ENCODE results near the gene TSPAN17. TPM values are rescaled to one million over a fixed set of nuclear protein-coding genes. Genes with fewer than 3 reads are reported as not detected.

The TSPAN17 gene
- total and polyA plus RNA-seq, 10 of the 15 experiments (the other 5 are each of a cell fraction or from before 2014, with no cell fraction given) = 0.24 to 17.1 (median 10.4) TPM

- H3K4me1 ChIP-seq (ENCODE audit: control insufficient read depth, insufficient read depth, low read length) = no peaks in the 10 kb centered on the region
- no peak overlapping the region for H3K4me3 ChIP-seq
- POLR2A ChIA-PET = no interaction called here
- no peak for ATAC-seq
- CTCF ChIA-PET = interaction anchor here (0.5 to 2.1 kb wide), 5 partner anchors 16 to 886 kb away, joined by 3 to 7 read pairs (median 3); no protein-coding TSS in a partner anchor
- H2AFZ ChIP-seq (ENCODE audit: control insufficient read depth, low read depth, low read length) = no peak overlapping the region
- no TSS peak for BruUV-seq (replicated peaks)
- no peak overlapping the region for H3K27ac ChIP-seq (ENCODE audit: control insufficient read depth, insufficient read depth)
- no peaks in the 10 kb centered on the region for H3K79me2 ChIP-seq (ENCODE audit: control insufficient read depth, insufficient read depth, low read length)
- DNase-seq (ENCODE audit: low read depth, low spot score) = no peak
- H3K9me3 ChIP-seq (replicated peaks; ENCODE audit: control insufficient read depth, insufficient read depth, low read length) = no peaks in the 10 kb centered on the region
- peaks cover 6 to 7% of the 10 kb centered on the region in 2 experiments for H3K27me3 ChIP-seq (replicated peaks in 1 of 2; ENCODE audit: control insufficient read depth in 2 of 2, insufficient read depth in 2 of 2, low read length in 1 of 2)
- no peaks in the 10 kb centered on the region for H3K36me3 ChIP-seq (ENCODE audit: control insufficient read depth in 2 of 2, insufficient read depth in 2 of 2, low read length in 1 of 2)
- H4K20me1 ChIP-seq (ENCODE audit: control insufficient read depth, insufficient read depth) = no peaks in the 10 kb centered on the region
- WGBS (ENCODE audit: insufficient coverage, insufficient replicate concordance, low lambda C conversion rate, missing lambda C conversion rate) = 39% methylated on average over 13 of the region's 13 CpGs
- RAD21 ChIA-PET (ENCODE audit: unreplicated experiment) = interaction anchor here (1.2 kb wide), 1 partner anchor 39 kb away, joined by 3 read pairs; no protein-coding TSS in a partner anchor
- no peak overlapping the region for H3K9ac ChIP-seq (ENCODE audit: control insufficient read depth, insufficient read depth, low read length)
- intact Hi-C loops (cut with micrococcal nuclease; ENCODE audit: unreplicated experiment) (no loop called here), in situ Hi-C loops (cut with MboI) (no loop called here)
- no peak for FAIRE-seq
- SMC1A ChIA-PET (ENCODE audit: uncharacterized antibody, unreplicated experiment) = no interaction called here
- TF ChIP-seq ZBED1 (IDR thresholded peaks at IDR 0.05; ENCODE audit: borderline replicate concordance) = no peak
- no peak for TF ChIP-seq CHD2 (IDR thresholded peaks at IDR 0.05; ENCODE audit: borderline replicate concordance, low read depth, low read length)
- no peak for TF ChIP-seq MTA2 (IDR thresholded peaks at IDR 0.05; ENCODE audit: low read depth)
- no peak for TF ChIP-seq RFX5 (IDR thresholded peaks at IDR 0.05; ENCODE audit: low read depth, low read length)
- no peak for TF ChIP-seq FOXM1 (IDR thresholded peaks at IDR 0.05; ENCODE audit: low read depth, low read length)
- TF ChIP-seq KDM1A (IDR thresholded peaks at IDR 0.05; ENCODE audit: borderline replicate concordance) = no peak
- TF ChIP-seq ESRRA (IDR thresholded peaks at IDR 0.05; ENCODE audit: low read length) = no peak
- no peak for TF ChIP-seq MXI1 (IDR thresholded peaks at IDR 0.05; ENCODE audit: low read depth, low read length)
- no peak for TF ChIP-seq BCL11A (IDR thresholded peaks at IDR 0.05; ENCODE audit: low read depth, low read length)
- TF ChIP-seq RELA (IDR thresholded peaks at IDR 0.05; ENCODE audit: borderline replicate concordance, partially characterized antibody) = no peak
- TF ChIP-seq POU2F2 (IDR thresholded peaks at IDR 0.05; ENCODE audit: borderline replicate concordance, low read depth, low read length) = no peak
- TF ChIP-seq ZNF24 (IDR thresholded peaks at IDR 0.05) = no peak
- no peak for TF ChIP-seq E4F1 (IDR thresholded peaks at IDR 0.05; ENCODE audit: borderline replicate concordance, partially characterized antibody)
- no peak for TF ChIP-seq ATF2 (IDR thresholded peaks at IDR 0.05; ENCODE audit: low read length)
- TF ChIP-seq SKIL (IDR thresholded peaks at IDR 0.05; ENCODE audit: low read depth, poor library complexity, severe bottlenecking) = no peak
- TF ChIP-seq SREBF1 (IDR thresholded peaks at IDR 0.05; ENCODE audit: low read length) = no peak
- no peak overlapping the region for H3K4me2 ChIP-seq (ENCODE audit: control insufficient read depth, insufficient read depth)
Observed at GRCh38 chr5:176621661-176622079, 25.6 kb upstream of the TSPAN17 start.
